GM23248 (cell line): ENCODE data around the gene CPTP.

Experiments used
- EZH2 ChIP-seq: fragments of 200-600 bp; sonication (generic); IDR thresholded peaks from 2 replicates; pipeline ENCODE4 v1.6.1; 2018; ENCODE audit warnings: antibody characterized with exemption, mild to moderate bottlenecking; ENCODE audit not compliant: insufficient read depth, poor library complexity, severe bottlenecking
- EZH2phosphoT487 ChIP-seq: fragments of 200-600 bp; sonication (generic); IDR thresholded peaks from 2 replicates; pipeline ENCODE4 v1.6.1; 2018; ENCODE audit warnings: antibody characterized with exemption, moderate library complexity, mild to moderate bottlenecking, low read depth; ENCODE audit not compliant: insufficient read depth

DNA sequence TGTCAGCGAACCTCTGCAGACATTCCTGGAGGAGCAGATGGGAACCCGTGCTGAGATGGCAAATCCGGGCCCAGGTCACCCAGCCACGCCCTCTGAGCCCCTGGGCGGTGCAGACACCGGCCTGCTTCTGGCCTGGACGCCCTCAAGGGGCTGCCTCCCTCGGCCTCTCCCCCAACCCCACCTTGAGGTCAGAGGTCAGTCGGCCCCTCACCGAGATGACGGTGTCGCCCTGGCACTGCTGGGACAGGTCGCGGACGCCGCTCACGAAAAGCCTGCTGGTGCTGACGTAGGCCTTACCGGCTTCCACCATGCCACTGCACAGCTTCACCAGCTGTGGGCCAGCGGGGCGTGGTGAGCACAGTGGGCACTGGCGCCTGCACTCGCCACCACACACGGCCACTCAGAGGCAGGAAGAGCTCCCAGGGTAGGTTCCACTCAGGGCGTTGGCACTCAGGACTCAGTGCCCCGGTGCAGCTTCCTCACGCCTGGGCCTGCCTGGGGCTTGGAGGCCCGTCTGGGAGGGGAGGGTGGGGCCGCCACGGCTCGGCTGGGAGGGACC is 21.6 kb upstream of the CPTP start:
- TF ChIP-seq EZH2phosphoT487 = no peak
- no peak for TF ChIP-seq EZH2
